HepG2 (cell line): ENCODE data around the gene SEC23IP. TPM values are rescaled to one million over a fixed set of nuclear protein-coding genes. Genes with fewer than 3 reads are reported as not detected.

Source experiments
- ATAC-seq: fragments of 200-7000 bp; cut with Tn5 transposase; 3 replicates; pipeline ENCODE4 v1.9.1; 2020; ENCODE audit warnings: mild to moderate bottlenecking, moderate library complexity
- BruUV-seq: library from RNA; stranded (reverse); fragments of 400-500 nt; replicated peaks from 2 replicates; lab custom pipeline; 2021; lab: Mats Ljungman, UMichigan
- CTCF ChIA-PET: fragments of 300-600 bp; formaldehyde crosslinking; extraction: SDS; loops from one replicate; lab custom pipeline; 2021; ENCODE audit warnings: low total read pairs, inconsistent platforms, low intra/inter-chr PET ratio; lab: Yijun Ruan, JAX
- POLR2A ChIA-PET: fragments of 350-600 bp; sonication (Branson Sonifier 250); formaldehyde crosslinking; loops from one replicate; lab custom pipeline; 2020; ENCODE audit warnings: antibody characterized with exemption, inconsistent platforms; lab: Yijun Ruan, JAX
- DNase-seq: peaks from one replicate; pipeline ENCODE4 v3.0.0-alpha.2; 2015; ENCODE audit warnings: low spot score
- FAIRE-seq: peaks from 3 replicates; lab custom pipeline; 2011; peaks lifted over from hg19 to GRCh38; lab: Jason Lieb, UNC
- H2AFZ ChIP-seq: one replicate; pipeline ENCODE4 v1.6.1; 2011; ENCODE audit warnings: low read length, inconsistent platforms
- H3K27ac ChIP-seq: fragments of 300-600 bp; 3 replicates; pipeline ENCODE4 v1.8.0; 2011; ENCODE audit warnings: mixed run types, mild to moderate bottlenecking, mixed read lengths, low read length, inconsistent platforms; ENCODE audit not compliant: insufficient read depth; ENCODE audit errors: extremely low read length
- H3K27me3 ChIP-seq, 2 experiments: fragments of 200-600 bp in 1 of 2; 2 replicates in 1 of 2; 3 replicates in 1 of 2; pipeline versions ENCODE4 v1.6.0 to v1.8.0; 2011; ENCODE audit warnings: low read length in 2 of 2, mild to moderate bottlenecking in 2 of 2, moderate library complexity in 2 of 2, inconsistent platforms in 1 of 2; ENCODE audit not compliant: insufficient read depth in 2 of 2, control insufficient read depth in 1 of 2
- H3K36me3 ChIP-seq, 2 experiments: fragments of 200-600 bp in 1 of 2; replicated peaks in 1 of 2; 2 replicates in 1 of 2; 3 replicates in 1 of 2; pipeline versions ENCODE4 v1.5.1 to v1.8.0; 2011; ENCODE audit warnings: low read length in 2 of 2, inconsistent platforms in 1 of 2; ENCODE audit not compliant: insufficient read depth in 2 of 2, control insufficient read depth in 1 of 2
- H3K4me1 ChIP-seq: 2 replicates; pipeline ENCODE4 v1.5.1; 2012; ENCODE audit warnings: low read length, inconsistent platforms; ENCODE audit not compliant: insufficient read depth
- H3K4me2 ChIP-seq: 2 replicates; pipeline ENCODE4 v1.6.0; 2011; ENCODE audit warnings: low read depth, low read length, inconsistent platforms
- H3K4me3 ChIP-seq, 3 experiments: fragments of 200-600 bp in 1 of 3; sonication (generic), shearing (Covaris generic) in 1 of 3; replicated peaks in 1 of 3; 2 replicates each; pipeline ENCODE4 v1.5.1; 2011 to 2016; ENCODE audit warnings: low read length in 3 of 3, inconsistent platforms in 2 of 3, low read depth in 2 of 3, mild to moderate bottlenecking in 2 of 3, control low read depth in 1 of 3, mixed read lengths in 1 of 3; ENCODE audit not compliant: insufficient read depth in 1 of 3
- H3K79me2 ChIP-seq: one replicate; pipeline ENCODE4 v1.6.1; 2011; ENCODE audit warnings: low read length, inconsistent platforms; ENCODE audit not compliant: insufficient read depth
- H3K9ac ChIP-seq: 2 replicates; pipeline ENCODE4 v1.6.0; 2011; ENCODE audit warnings: mild to moderate bottlenecking, low read depth, low read length, inconsistent platforms; ENCODE audit not compliant: insufficient read depth
- H3K9me3 ChIP-seq: 2 replicates; pipeline ENCODE4 v1.5.1; 2012; ENCODE audit warnings: mild to moderate bottlenecking, low read length
- H4K20me1 ChIP-seq: 2 replicates; pipeline ENCODE4 v1.6.0; 2011; ENCODE audit warnings: inconsistent platforms, mild to moderate bottlenecking, low read length, moderate library complexity; ENCODE audit not compliant: insufficient read depth
- ATF7 ChIP-seq, 2 experiments: fragments of 450-650 bp in 1 of 2; sonication (generic) in 1 of 2; formaldehyde crosslinking in 1 of 2; IDR thresholded peaks; 2 replicates each; pipeline versions ENCODE4 v1.4.0 to v1.6.1; 2016 to 2020; ENCODE audit warnings: antibody characterized with exemption in 1 of 2, mild to moderate bottlenecking in 1 of 2, missing genetic modification reagents in 1 of 2
- DMAP1 ChIP-seq: IDR thresholded peaks from 2 replicates; pipeline ENCODE4 v1.6.1; 2016
- HOXD1 ChIP-seq: sonication (generic); formaldehyde crosslinking; IDR thresholded peaks from 2 replicates; pipeline ENCODE4 v1.5.0; 2020; ENCODE audit warnings: missing genetic modification reagents
- JARID2 ChIP-seq: sonication (generic); formaldehyde crosslinking; IDR thresholded peaks from 2 replicates; pipeline ENCODE4 v1.8.1; 2023; ENCODE audit warnings: missing genetic modification reagents, inconsistent platforms; ENCODE audit not compliant: insufficient replicate concordance
- NR0B2 ChIP-seq: sonication (generic); formaldehyde crosslinking; IDR thresholded peaks from 2 replicates; pipeline ENCODE4 v1.4.0; 2020; ENCODE audit warnings: mild to moderate bottlenecking, missing genetic modification reagents
- PRDM10 ChIP-seq: sonication (generic); formaldehyde crosslinking; IDR thresholded peaks from 2 replicates; pipeline ENCODE4 v1.4.0; 2020; ENCODE audit warnings: low read depth, missing genetic modification reagents
- RARG ChIP-seq: sonication (generic); formaldehyde crosslinking; IDR thresholded peaks from 2 replicates; pipeline ENCODE4 v1.4.0; 2020; ENCODE audit warnings: low read depth, mild to moderate bottlenecking, missing genetic modification reagents
- ZBTB39 ChIP-seq: sonication (generic); formaldehyde crosslinking; IDR thresholded peaks from 2 replicates; pipeline ENCODE4 v1.5.0; 2020; ENCODE audit warnings: missing genetic modification reagents
- ZBTB49 ChIP-seq: sonication (generic); formaldehyde crosslinking; IDR thresholded peaks from 2 replicates; pipeline ENCODE4 v1.4.0; 2020; ENCODE audit warnings: missing genetic modification reagents, borderline replicate concordance
- ZNF282 ChIP-seq: fragments of 450-650 bp; IDR thresholded peaks from 2 replicates; pipeline ENCODE4 v1.6.1; 2018; ENCODE audit not compliant: partially characterized antibody
- ZNF460 ChIP-seq: sonication (generic); formaldehyde crosslinking; IDR thresholded peaks from 2 replicates; pipeline ENCODE4 v1.5.1; 2020; ENCODE audit warnings: missing genetic modification reagents, mild to moderate bottlenecking, borderline replicate concordance
- ZNF512 ChIP-seq: sonication (generic); formaldehyde crosslinking; IDR thresholded peaks from 2 replicates; pipeline ENCODE4 v1.4.0; 2020; ENCODE audit warnings: mild to moderate bottlenecking, missing genetic modification reagents
- ZNF775 ChIP-seq: sonication (generic); formaldehyde crosslinking; IDR thresholded peaks from 2 replicates; pipeline ENCODE4 v1.4.0; 2020; ENCODE audit warnings: missing genetic modification reagents, mild to moderate bottlenecking, moderate library complexity, borderline replicate concordance
- ZNF850 ChIP-seq: sonication (generic); formaldehyde crosslinking; conservative IDR thresholded peaks from 2 replicates; pipeline ENCODE4 v1.9.0; 2021; ENCODE audit warnings: mild to moderate bottlenecking, missing genetic modification reagents
- WGBS: methylation state at CpG from one replicate; pipeline ENCODE4 v1.1.6; 2017; ENCODE audit warnings: low lambda C conversion rate; 5-methylcytosine and 5-hydroxymethylcytosine counted together
- in situ Hi-C: cut with HindIII; loops from 2 replicates; pipeline ENCODE4 v1.10.0; 2017; ENCODE audit warnings: low pct_unique_long_range_greater_than_20kb; ENCODE audit not compliant: extremely low pct_ligation_motif_present
- intact Hi-C: fragments of 100-400 bp; cut with micrococcal nuclease; formaldehyde crosslinking; loops from one replicate; pipeline ENCODE4 v1.10.0; 2022; ENCODE audit not compliant: unreplicated experiment
- polyA plus RNA-seq, 8 experiments: library from polyadenylated mRNA; depleted of rRNA in 3 of 8; stranded (reverse) in 7 of 8; unstranded in 1 of 8; fragments of >200 nt; fragmentation: Illumina TruSeq in 4 of 8; extraction: Trizol in 4 of 8; gene quantifications; 2 replicates each; pipeline versions ENCODE4 v1.2.1 to v1.2.3, GENCODE V29; 2011 to 2016; ENCODE audit warnings: low read depth in 4 of 8, missing spikeins in 1 of 8, mixed read lengths in 1 of 8; ENCODE audit not compliant: insufficient read depth in 1 of 8
- total RNA-seq, 5 experiments: library from RNA; depleted of rRNA; stranded (reverse); fragments of >200 nt; fragmentation: Illumina TruSeq; extraction: Trizol; gene quantifications; 2 replicates each; pipeline ENCODE4 v1.2.3, GENCODE V29; 2016; ENCODE audit warnings: low read depth in 1 of 5

Gene SEC23IP
- total and polyA plus RNA-seq, 2 of the 13 experiments (the other 11 are each of a cell fraction or from before 2014, with no cell fraction given): 32.3 to 57.7 TPM

GRCh38 chr10:119878524-119878923 lies 14.0 kb upstream of the SEC23IP start:
- POLR2A ChIA-PET: no interaction called here
- CTCF ChIA-PET: no interaction called here
- no peak overlapping the region for H3K4me2 ChIP-seq
- no peaks in the 10 kb centered on the region for H3K36me3 ChIP-seq
- H3K4me1 ChIP-seq: peaks cover 9% of the 10 kb centered on the region
- TF ChIP-seq DMAP1 (CRISPR knock-in tag): no peak
- no peak for TF ChIP-seq ZNF850 (CRISPR knock-in tag)
- TF ChIP-seq ZBTB39 (CRISPR knock-in tag): no peak
- no peak for TF ChIP-seq ZNF775 (CRISPR knock-in tag)
- TF ChIP-seq ZNF512 (CRISPR knock-in tag): no peak
- TF ChIP-seq NR0B2 (CRISPR knock-in tag): no peak
- no peak for TF ChIP-seq JARID2 (CRISPR knock-in tag)
- TF ChIP-seq HOXD1 (CRISPR knock-in tag): no peak
- TF ChIP-seq ZBTB49: no peak
- TF ChIP-seq ZNF460 (CRISPR knock-in tag): no peak
- no peak for TF ChIP-seq ZNF282
- TF ChIP-seq RARG (CRISPR knock-in tag): no peak
- no peak for TF ChIP-seq PRDM10 (CRISPR knock-in tag)
- TF ChIP-seq ATF7 (IDR thresholded peaks at IDR 0.05): no peak
- no peak for TF ChIP-seq ATF7 (CRISPR knock-in tag; IDR thresholded peaks at IDR 0.05)
- H3K27ac ChIP-seq: no peak overlapping the region
- DNase-seq: no peak
- H3K9ac ChIP-seq: no peak overlapping the region
- no peaks in the 10 kb centered on the region for H3K27me3 ChIP-seq
- intact Hi-C loops: no loop called here
- no peak overlapping the region for H3K4me3 ChIP-seq
- H3K79me2 ChIP-seq: no peaks in the 10 kb centered on the region
- no TSS peak for BruUV-seq
- no peaks in the 10 kb centered on the region for H3K9me3 ChIP-seq
- no peaks in the 10 kb centered on the region for H4K20me1 ChIP-seq
- H2AFZ ChIP-seq: no peak overlapping the region
- no peak for FAIRE-seq
- in situ Hi-C loops: no loop called here
- no peak for ATAC-seq
- 93% methylated on average over 2 of the region's 2 CpGs for WGBS
